ENCODE measurements around the gene ELP2. TPM values are rescaled to one million over a fixed set of nuclear protein-coding genes. Genes with fewer than 3 reads are reported as not detected.

ELP2 gene
- total RNA-seq, 4 donors from 2014 or later, result 23.2 to 59.5 (median 49.6) TPM

DNA sequence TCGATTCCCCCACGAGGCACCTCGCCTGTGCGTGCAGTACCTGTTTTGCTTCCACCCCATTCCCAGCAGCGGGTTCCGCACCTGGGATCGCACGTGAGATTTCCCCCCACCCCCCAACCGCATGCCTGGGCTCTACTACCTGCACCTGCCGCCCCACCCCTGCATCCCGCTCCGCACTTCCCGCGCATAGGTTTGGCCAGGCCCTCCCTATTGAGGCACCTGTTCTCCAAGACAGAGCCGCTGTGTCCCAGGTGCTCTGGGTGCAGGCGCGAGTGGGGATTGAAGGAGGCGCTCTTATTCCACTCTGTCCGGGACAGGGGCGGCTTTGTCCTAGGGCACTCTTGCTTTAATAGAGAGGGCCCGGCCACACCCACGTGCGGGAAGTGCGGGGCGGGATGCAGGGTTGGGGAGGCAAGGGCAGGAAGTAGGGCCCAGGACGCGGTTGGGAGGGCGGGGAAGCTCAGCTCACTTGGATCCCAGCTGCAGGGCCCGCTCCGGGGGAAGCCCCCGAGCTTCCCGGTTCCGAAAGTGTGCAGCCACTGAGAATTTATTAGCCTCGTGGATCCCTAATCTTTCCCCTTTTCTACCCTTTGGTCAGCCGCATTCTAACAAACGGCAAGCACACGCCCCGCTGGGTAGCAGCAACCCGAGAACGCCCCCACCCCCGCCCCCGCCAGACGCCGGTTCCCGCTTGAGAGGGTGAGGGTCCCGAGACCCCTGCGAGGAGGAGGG lies 56.9 kb downstream of the ELP2 start:
- peaks cover 9 to 17% (median 13%) of the 10 kb centered on the region in 4 donors for H3K4me1 ChIP-seq
- intact Hi-C loops (cut with DNase I; ENCODE audit: low total_unique reads) (no loop called here), in situ Hi-C loops (cut with MboI; ENCODE audit: low pct_ligation_motif_present in 1 of 4, low pct_unique_long_range_greater_than_20kb in 1 of 4, low sequenced_read_pairs in 3 of 4) (no loop called here)
- peak overlapping the region; percentile 32 to 78 (median 77) for H3K27ac ChIP-seq
- H3K4me3 ChIP-seq, result peak overlapping the region; percentile 45 to 75 (median 66)
- no peaks in the 10 kb centered on the region for H3K27me3 ChIP-seq
- 11% methylated on average over 42 of the region's 47 CpGs; no CpG with 5 or more reads in 1 of the 2 donors for WGBS, 2 donors (ENCODE audit: low coverage in 1 of 2)
- H3K36me3 ChIP-seq, result no peaks in the 10 kb centered on the region
- TF ChIP-seq POLR2AphosphoS5 (IDR thresholded peaks at IDR 0.05), result peak in 1 of 3 donors; percentile 4
- no peak for TF ChIP-seq EP300 (IDR thresholded peaks at IDR 0.05; ENCODE audit: low read depth)
- H3K9me3 ChIP-seq, result no peaks in the 10 kb centered on the region
- peak; percentile 71 for DNase-seq

DNA sequence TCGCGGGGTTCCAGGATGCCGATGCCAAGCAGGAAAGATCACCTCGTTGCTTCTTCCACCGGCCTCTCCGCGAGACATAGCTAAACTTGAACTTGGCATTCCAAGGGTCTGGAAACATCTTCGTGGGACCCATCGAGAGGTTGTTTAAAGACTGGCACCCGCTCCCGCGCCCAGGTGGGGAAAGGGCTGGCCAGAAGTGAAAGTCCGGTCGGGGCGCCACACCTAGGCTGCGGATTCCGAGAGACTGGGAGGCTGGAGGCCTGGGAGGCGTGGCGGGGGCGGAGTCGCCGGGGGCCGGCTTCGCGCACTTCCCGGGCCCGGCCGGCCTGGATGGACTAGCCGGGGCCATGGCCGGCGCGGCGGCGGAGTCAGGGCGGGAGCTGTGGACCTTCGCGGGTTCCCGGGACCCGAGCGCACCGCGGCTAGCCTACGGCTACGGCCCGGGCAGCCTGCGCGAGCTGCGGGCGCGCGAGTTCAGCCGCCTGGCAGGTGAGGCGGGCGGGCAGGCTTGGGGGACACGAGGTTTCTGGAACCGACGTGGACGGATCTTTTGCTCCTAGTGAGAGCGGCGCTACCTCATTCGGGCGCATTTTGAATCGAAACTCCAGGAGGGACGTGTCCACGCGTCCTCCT lies 57.6 kb downstream of the ELP2 start, which contains the start of gene MOCOS:
Gene MOCOS (plus strand): TSS at position 305 of the 633 bp plus-strand sequence. CDS start 43 bp downstream, at position 348.
- in situ Hi-C loops (cut with MboI; ENCODE audit: low pct_ligation_motif_present in 1 of 4, low pct_unique_long_range_greater_than_20kb in 1 of 4, low sequenced_read_pairs in 3 of 4), result no loop called here

DNA sequence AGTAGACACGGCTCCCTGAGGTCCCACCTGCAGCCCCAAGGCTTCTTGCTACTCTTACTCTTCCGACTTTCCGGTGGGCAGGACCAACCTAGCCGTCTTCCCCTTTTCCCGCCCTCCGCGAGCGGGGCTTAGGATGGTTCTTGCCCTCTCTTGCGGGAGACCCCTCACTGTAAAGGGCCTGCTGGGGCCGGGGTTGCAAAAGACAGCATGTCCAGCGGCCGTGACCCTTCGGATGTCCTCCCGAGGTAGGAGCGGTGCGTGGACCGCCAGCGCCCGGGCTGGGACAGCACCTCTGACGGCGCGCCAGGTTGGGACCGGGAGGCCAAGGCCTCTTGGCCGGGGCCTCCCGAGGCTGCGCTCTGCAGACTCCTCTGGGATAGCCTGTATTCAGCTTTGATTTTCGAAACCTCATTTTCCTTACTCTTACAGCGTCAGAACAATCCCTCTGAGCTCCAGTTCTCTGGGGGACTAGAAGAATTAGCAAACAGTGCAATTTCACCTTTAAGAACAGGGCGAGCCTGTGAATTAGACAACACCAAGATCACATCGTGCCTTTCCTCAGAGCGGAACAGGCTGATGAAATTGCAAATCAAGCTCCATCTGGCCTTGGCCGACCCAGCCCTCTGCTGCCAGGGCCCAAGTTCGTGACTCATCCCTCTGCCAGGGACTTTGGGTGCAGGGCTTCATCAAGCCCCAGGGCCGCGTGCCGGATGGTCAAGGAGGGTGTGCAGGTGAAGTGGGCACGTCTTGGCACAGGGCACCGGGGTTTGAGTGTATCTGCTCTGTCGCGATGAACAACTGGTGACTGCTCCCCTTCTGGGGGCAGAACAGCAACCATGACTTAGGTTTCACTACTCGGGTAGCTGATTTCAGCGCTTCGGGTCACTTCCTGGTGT lies 58.4 kb downstream of the ELP2 start:
- H3K4me1 ChIP-seq, result peaks cover 9 to 17% (median 13%) of the 10 kb centered on the region in 4 donors
- H3K36me3 ChIP-seq, result no peaks in the 10 kb centered on the region
- H3K9me3 ChIP-seq, result no peaks in the 10 kb centered on the region
- peak overlapping the region; percentile 45 to 75 (median 66) for H3K4me3 ChIP-seq
- no peaks in the 10 kb centered on the region for H3K27me3 ChIP-seq
- in situ Hi-C loops (cut with MboI; ENCODE audit: low pct_ligation_motif_present in 1 of 4, low pct_unique_long_range_greater_than_20kb in 1 of 4, low sequenced_read_pairs in 3 of 4) (no loop called here), intact Hi-C loops (cut with DNase I; ENCODE audit: low total_unique reads) (no loop called here)
- TF ChIP-seq POLR2A (IDR thresholded peaks at IDR 0.05) (no peak), POLR2AphosphoS5 (IDR thresholded peaks at IDR 0.05) (no peak), EP300 (IDR thresholded peaks at IDR 0.05; ENCODE audit: low read depth) (no peak)
- TF ChIP-seq, protein P1, sequence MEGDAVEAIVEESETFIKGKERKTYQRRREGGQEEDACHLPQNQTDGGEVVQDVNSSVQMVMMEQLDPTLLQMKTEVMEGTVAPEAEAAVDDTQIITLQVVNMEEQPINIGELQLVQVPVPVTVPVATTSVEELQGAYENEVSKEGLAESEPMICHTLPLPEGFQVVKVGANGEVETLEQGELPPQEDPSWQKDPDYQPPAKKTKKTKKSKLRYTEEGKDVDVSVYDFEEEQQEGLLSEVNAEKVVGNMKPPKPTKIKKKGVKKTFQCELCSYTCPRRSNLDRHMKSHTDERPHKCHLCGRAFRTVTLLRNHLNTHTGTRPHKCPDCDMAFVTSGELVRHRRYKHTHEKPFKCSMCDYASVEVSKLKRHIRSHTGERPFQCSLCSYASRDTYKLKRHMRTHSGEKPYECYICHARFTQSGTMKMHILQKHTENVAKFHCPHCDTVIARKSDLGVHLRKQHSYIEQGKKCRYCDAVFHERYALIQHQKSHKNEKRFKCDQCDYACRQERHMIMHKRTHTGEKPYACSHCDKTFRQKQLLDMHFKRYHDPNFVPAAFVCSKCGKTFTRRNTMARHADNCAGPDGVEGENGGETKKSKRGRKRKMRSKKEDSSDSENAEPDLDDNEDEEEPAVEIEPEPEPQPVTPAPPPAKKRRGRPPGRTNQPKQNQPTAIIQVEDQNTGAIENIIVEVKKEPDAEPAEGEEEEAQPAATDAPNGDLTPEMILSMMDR (IDR thresholded peaks at IDR 0.05), result no peak
- WGBS, 2 donors (ENCODE audit: low coverage in 1 of 2), result 53% methylated on average over 40 of the region's 43 CpGs; no CpG with 5 or more reads in 1 of the 2 donors
- DNase-seq, result no peak
- peak overlapping the region in 3 of 4 donors; percentile 77 to 78 (median 77) for H3K27ac ChIP-seq

More for the DNA sequence above, 57.6 kb downstream of the ELP2 start, which contains the start of gene MOCOS:
- WGBS, 2 donors (ENCODE audit: low coverage in 1 of 2), result 0% methylated on average over 26 of the region's 66 CpGs; no CpG with 5 or more reads in 1 of the 2 donors
- Histone ChIP-seq H3K9me3 (no peaks in the 10 kb centered on the region), H3K27me3 (no peaks in the 10 kb centered on the region), H3K27ac (peak within 1 kb of the TSS; percentile 32 to 78 (median 77)), H3K4me3 (peak within 1 kb of the TSS; percentile 45 to 75 (median 66)), H3K36me3 (no peaks in the 10 kb centered on the region), H3K4me1 (peaks cover 9 to 17% (median 13%) of the 10 kb centered on the region in 4 donors)
- intact Hi-C loops (cut with DNase I; ENCODE audit: low total_unique reads), result no loop called here
- peak; percentile 90 for DNase-seq
- TF ChIP-seq, protein P1 (IDR thresholded peaks at IDR 0.05), result no peak
- TF ChIP-seq EP300 (IDR thresholded peaks at IDR 0.05; ENCODE audit: low read depth), result no peak
- peak in 2 of 3 donors; percentile 48 to 56 for TF ChIP-seq POLR2AphosphoS5 (IDR thresholded peaks at IDR 0.05)
- TF ChIP-seq POLR2A (IDR thresholded peaks at IDR 0.05), result peak; percentile 75

DNA sequence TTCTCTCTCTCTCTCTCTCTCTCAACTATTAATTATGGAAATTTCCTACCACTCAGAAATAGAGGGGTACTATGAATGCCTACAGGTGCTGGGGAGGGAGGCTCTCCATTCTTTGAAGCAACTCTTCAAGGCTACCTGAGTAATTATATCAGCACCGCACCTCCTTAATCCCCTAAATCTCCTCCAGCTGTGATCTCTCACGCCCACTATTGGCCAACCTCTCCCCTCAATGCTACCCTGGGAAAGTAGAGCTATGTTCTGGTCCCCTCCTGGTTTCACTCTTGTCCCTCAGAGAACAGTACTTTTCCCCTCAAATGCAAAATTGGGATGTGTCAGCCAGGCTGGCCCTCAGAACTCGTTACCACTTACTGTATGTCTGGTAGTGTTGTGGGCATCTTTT lies 59.2 kb downstream of the ELP2 start:
- intact Hi-C loops (cut with DNase I; ENCODE audit: low total_unique reads), result no loop called here
- no peaks in the 10 kb centered on the region for H3K27me3 ChIP-seq
- TF ChIP-seq POLR2AphosphoS5 (IDR thresholded peaks at IDR 0.05) (no peak), EP300 (IDR thresholded peaks at IDR 0.05; ENCODE audit: low read depth) (no peak), POLR2A (IDR thresholded peaks at IDR 0.05) (no peak)
- TF ChIP-seq, protein P1 (IDR thresholded peaks at IDR 0.05), result no peak
- in situ Hi-C loops (cut with MboI; ENCODE audit: low pct_ligation_motif_present in 1 of 4, low pct_unique_long_range_greater_than_20kb in 1 of 4, low sequenced_read_pairs in 3 of 4), result no loop called here
- H3K4me1 ChIP-seq, result peaks cover 9 to 17% (median 13%) of the 10 kb centered on the region in 4 donors
- WGBS, 2 donors (ENCODE audit: low coverage in 1 of 2), result 79 to 80% methylated on average over 3 of the region's 3 CpGs
- no peak for DNase-seq
- H3K4me3 ChIP-seq, result no peak overlapping the region
- H3K27ac ChIP-seq, result no peak overlapping the region
- no peaks in the 10 kb centered on the region for H3K36me3 ChIP-seq
- H3K9me3 ChIP-seq, result no peaks in the 10 kb centered on the region
